GM12873 (cell line): ENCODE data around the gene CDK3.

Source experiments
- TF ChIP-seq, protein P1 (sequence below): IDR thresholded peaks from 2 replicates; pipeline ENCODE4 v1.5.1; 2012; ENCODE audit warnings: low read depth, mild to moderate bottlenecking, moderate library complexity, low read length, control low read depth; ENCODE audit not compliant: insufficient read depth; ENCODE audit errors: missing control alignments

Gene CDK3

DNA sequence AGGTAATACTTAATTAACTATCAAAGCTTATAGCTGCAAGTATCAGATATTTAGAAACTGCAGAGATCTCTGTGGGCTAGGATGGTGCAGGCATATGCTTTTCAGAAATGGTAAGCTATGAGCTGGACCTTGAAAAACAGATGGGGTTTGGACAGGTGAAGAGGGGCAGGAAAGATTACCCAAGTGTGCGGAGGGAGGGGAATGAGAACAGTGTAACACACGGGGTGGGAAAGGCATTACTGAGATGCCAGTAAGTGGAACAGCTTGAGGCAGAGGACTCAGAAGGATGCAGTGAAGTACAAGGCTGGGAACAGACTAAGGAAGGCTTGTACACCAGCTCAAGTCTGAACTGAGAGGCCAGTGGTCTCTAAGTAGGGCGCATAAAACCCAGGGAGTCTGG, 48.6 kb downstream of the CDK3 start:
- TF ChIP-seq, protein P1, sequence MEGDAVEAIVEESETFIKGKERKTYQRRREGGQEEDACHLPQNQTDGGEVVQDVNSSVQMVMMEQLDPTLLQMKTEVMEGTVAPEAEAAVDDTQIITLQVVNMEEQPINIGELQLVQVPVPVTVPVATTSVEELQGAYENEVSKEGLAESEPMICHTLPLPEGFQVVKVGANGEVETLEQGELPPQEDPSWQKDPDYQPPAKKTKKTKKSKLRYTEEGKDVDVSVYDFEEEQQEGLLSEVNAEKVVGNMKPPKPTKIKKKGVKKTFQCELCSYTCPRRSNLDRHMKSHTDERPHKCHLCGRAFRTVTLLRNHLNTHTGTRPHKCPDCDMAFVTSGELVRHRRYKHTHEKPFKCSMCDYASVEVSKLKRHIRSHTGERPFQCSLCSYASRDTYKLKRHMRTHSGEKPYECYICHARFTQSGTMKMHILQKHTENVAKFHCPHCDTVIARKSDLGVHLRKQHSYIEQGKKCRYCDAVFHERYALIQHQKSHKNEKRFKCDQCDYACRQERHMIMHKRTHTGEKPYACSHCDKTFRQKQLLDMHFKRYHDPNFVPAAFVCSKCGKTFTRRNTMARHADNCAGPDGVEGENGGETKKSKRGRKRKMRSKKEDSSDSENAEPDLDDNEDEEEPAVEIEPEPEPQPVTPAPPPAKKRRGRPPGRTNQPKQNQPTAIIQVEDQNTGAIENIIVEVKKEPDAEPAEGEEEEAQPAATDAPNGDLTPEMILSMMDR: no peak

DNA sequence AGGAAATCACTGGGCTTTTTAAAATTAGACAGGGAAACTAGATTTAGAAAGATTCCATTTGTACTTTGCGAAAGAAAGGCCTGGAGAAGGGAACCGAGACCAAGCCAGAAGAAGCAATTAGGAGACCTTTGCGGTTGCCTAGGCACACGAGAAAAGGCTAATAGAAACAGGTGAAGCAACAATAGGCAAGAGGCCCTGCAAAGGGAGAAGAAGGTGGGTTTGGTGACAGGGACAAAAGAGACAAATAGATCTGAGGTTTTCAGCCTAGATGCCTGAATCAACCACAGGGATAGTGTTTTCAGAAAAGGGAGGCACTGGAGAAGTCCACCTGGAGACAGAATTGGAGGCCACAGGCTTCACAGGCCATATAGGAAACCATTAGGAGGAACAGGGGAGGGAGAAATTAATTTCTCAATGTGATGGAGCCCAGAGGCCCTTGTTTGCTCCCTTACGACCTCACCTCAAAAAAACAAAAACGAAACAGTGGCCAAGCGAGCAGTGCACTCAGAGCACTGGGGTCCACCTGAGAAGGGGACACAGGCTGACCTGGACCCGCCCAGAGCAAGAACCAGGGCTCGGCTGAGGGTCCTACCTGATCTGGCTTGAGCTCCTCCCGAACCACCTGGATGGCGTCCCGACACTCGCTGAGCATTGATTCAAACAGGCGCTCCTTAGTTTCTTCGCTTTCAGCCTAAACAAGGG, 49.3 kb downstream of the CDK3 start:
- TF ChIP-seq, protein P1: no peak

DNA sequence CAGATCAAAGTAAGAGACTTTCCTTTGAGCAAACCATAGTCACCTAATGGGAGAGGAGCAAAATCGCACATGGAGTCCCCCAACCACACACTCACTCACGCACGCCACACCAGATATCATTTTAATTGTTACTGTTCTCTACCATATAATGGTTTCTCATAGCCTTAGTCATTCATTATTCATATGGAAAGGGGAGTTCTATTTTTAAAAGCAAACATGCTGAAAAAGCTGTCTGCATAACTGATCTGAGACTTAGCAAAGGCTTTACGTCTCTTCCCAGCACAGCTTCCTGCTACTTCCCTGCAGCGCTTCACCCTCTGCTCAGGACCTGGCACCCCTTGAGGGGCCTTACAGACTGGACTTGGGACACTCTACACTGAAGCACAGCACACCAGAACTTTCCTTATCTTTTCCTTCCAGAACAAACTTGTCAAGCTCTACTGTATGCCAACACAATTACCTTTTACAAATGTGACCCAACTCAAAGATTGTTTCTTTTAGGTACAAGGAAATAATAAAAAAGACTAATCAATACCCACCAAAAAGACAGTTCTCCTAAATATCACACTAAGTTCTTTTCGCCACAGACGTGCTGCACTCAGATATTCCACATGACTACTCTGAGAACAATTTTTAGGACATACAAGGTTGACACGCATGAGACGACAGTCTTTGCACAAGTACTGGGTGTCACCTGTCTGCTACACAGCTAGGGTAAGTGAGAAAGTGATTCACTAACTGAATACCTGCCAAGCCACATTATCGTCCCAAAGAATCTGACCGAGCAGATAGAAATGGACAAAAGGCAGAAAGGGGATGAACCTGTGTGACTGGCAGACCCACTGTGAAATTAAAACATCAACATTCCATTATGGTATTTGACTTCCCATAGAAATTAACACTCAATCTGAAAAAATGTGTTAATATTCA, 50.1 kb downstream of the CDK3 start:
- TF ChIP-seq, protein P1: no peak

DNA sequence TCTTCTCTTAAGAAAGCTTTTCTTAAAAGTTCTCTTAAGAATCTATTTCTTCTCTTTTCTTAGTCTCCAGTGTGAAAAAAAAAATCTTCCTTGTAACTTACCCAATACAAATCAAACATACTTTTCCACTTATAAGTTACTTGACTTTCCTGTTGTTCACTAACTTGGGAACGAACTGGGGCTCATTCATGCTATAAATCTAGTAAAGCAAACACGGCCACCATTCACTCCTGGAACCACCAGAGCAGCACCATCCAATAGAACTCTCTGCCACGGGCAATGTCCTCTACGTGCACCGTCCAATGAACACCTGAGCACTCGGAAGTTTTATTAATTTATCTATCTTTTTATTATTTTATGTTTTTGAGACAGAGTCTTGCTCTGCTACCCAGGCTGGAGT, 50.9 kb downstream of the CDK3 start:
- TF ChIP-seq, protein P1: no peak

DNA sequence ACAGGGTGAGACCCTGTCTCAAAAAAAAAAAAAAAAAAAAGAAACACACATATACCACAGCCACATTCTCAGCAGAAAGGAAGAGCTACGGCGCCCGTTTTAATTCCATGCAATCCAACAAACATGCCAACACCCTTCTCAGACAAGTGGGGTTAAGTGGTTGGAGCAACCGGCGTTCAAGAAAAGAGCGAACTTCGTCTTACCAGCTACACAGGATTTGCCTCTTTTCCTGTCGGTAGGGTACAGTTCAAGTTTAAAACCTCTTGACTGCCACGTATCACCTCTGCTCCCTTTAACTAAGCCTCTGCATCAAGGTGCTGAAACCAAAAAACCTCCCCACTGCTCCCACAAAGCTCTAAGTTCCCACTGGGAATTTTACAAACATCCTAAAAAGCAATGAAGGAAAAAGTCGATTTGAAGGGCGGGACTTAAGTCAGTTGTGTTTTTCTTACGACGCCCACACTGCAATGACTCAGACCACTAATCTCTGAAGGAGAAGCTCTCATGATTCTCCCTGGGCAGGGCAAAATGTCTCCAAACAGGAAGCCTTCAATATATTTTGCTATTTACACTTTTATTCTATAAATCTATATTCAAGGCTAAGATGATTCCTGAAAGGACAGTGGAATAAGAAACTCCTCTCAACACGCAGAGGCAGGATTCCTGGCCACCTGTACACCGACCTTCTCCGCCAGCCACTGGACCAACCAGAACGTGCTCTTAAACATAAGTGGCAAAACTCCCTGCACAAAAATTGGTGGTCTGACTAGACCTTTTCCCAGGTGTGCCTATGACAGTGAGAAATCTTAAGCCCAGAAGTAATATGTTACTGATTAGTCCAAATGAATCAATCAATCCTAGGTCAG, 52.8 kb downstream of the CDK3 start:
- TF ChIP-seq, protein P1: no peak

DNA sequence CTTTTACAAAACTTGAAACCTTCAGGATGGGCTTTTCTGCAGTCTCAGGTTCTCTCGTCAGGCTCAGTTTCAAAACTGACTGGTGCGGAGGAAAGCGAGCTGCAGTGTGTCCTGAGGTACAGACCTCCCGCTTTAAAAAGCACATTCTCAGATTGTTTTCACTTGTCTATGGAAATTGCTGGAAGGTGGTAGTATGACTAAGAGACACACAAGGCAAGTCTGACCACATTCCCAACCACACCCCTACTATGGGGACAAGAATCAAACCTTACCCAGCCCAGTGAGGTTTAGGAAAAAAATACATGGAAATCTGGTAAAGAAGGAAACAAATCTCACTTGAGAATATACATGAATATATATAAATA, 53.4 kb downstream of the CDK3 start:
- TF ChIP-seq, protein P1: no peak
